HG03064 (cell line): ENCODE measurements around the gene CERK.

Source experiments
- ATAC-seq: cut with Tn5 transposase; IDR thresholded peaks from one replicate; pipeline ENCODE4 v1.9.1; 2021; ENCODE audit warnings: low read depth; ENCODE audit not compliant: unreplicated experiment

Gene CERK

GRCh38 chr22:46766611-46767010, 28.6 kb upstream of the CERK start:
- no peak for ATAC-seq

- no peak for ATAC-seq
Observed at GRCh38 chr22:46764779-46765485, 26.9 kb upstream of the CERK start.

DNA sequence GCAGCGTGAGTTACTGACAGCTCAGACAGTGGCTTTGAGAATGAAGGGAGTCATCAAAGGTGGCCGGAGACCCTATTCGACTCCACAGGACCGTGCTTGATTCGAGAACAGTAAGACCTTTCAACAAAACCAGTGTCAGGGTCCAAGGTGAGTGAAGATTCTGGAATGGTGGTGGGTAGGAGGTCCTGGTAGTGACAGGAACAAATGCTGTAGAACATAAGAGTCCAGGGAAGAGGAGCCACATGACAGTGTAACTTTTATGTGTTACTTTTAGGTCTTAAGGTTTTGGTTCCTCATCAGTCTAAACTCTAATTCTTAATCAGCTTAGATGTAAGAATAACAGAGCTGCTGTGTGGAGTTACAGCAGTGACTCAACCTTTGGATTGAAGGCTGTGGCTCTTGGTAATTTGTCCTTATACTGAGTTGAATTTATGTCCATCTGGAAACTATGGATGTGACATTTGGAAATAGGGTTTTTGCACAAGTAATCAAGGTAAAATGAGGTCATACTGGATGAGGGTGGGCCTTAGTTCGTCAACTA, 26.2 kb upstream of the CERK start:
- ATAC-seq: no peak

DNA sequence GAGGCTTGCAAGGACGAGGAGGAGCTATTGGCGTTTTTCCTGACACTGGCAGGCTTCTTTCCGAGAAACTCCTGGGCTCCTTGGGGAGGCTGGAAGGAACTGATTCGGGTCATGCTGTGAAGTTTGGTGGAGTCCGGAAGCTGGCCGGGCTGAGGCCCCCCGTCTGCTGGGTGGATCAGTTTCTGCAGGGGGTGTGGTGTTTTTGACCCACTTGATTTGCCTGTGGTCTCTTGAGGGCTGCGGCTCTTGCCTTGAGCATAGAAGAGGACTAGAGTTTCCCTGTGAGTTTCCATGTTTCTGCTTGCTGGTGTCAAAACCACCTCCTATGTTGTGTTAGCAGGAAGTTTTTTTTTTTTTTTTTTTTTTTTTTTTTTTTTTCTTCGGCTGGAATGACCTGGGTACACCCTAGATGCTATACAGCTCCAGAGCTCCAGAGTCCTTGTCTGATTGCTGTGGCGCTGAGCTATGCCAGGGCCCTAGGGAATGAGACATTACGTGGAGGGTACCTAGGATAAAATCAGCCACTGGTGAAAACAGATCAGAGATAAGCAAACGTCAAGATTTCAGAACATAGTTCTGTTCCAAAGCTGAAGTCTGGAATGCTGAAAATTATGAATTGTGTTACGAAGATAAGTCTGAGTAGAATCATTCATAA, 25.1 kb upstream of the CERK start:
- ATAC-seq: no peak

GRCh38 chr22:46762238-46763050, 24.4 kb upstream of the CERK start, which contains the start of gene TBC1D22A:
TBC1D22A (plus strand) TSS chr22:46762650; CDS start chr22:46762787, 137 bp downstream.
- peak; percentile 66 for ATAC-seq

DNA sequence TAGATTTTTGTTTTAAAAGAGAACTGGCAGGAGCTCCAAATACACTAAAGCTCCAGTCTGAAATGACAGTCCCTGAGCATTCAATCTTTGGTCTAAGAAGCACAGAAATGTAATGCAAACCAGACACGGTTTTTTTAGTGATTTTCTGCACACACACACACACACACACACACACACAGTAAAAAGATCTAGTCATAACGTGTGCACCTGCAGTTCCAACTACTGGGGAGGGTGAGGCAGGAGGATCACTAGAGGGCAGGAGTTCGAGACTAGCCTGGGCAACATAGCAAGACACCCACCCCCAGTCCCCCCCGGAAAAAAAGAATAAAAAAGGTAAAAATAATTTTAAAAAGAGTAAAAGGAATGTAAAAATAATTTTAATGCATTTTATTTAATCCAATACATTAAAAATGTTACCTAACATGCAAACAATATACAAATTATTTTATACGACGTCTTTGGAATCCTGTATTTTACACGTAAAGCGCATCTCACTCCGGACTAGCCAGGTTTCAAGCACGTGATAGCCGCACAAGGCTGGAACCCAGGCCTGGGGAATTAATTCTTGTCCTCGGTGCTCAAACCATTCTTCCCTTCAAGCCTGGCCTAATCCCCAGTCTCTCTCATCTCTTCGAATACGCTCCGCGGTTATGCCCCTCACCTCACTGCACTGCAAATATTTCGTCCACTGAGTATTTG, 23.6 kb upstream of the CERK start:
- no peak for ATAC-seq

DNA sequence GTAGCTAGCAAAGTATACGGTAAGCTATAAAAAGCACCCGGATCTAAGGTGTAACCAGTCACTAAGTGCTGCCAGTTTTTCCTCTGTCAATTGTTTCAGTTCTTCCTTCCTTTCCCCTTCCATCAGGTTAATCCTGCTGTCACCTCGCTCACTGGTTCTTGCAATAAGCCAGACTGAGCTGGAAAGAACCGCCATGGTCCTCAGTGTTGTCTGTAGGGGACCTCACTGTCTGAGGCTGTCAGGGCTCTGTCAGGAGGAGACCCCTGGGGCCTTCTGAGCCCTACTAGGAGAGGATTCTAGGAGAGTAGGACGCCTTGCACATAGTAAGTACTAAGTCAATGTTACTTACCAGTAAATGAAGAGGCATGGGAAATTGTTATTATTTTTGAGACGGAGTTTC, 23.0 kb upstream of the CERK start:
- no peak for ATAC-seq

- ATAC-seq: no peak
Observed at GRCh38 chr22:46758867-46759290, 20.8 kb upstream of the CERK start.

DNA sequence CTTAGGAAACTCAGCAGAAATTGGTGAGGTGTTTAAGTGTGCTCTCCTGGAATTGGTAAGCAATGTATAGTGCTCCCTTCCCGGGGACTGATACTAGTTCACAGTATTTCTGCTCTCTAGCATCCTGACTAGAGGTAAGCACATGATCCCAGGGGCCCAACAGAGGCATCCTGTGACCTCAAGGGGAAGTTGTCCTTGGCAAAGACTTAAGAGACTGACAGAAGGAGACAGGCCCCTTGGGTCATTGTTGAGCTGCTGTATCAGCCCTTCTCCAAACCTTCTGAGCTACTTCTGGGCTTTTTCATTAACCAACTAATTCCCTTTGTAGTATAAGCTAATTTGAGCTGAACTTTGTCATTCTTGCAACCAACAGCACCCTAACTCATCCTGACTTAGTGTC, 20.1 kb upstream of the CERK start:
- ATAC-seq: no peak

DNA sequence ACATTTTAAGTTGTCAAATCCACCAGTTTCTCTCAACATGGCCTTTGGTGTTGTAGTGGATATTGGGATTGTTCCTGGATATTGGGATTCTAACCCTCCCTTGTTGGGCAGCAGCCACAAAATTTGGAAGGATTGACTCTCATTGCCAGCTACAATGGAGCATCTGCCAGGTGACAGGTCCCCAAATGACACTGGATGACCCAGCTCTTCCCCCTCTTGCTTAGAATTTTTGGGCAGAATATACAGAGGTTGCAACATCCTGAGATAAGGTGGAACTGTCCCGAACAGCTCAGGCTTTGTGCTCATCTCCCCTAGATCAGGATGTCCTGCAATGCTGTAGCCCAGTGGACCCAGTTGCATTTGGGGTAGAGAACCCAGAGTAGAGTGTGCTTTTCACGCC, 19.1 kb upstream of the CERK start:
- ATAC-seq: no peak

DNA sequence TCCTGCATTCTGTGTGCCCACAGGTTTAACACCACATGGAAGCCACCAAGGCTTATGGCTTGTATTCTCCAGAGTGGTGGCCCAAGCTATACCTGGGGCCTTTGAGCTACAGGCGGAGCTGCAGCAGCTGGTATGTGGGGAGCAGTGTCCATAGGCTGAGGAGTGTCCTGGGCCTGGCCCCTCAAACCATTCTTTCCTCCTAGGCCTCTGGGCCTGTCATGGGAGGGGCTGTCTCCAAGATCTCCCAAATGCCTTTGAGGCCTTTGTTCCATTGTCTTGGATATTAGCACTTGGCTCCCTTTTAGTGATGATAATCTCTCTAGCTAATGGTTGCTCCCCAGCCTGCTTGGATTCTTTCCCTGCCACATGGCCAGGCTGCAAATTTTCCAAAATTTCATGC, 18.0 kb upstream of the CERK start:
- no peak for ATAC-seq

- ATAC-seq: no peak
Observed at GRCh38 chr22:46755525-46755924, 17.5 kb upstream of the CERK start.

- ATAC-seq: no peak
Observed at GRCh38 chr22:46754826-46755225, 16.8 kb upstream of the CERK start.

GRCh38 chr22:46754110-46754799, 16.2 kb upstream of the CERK start:
- no peak for ATAC-seq

GRCh38 chr22:46753761-46754109, 15.7 kb upstream of the CERK start:
- ATAC-seq: no peak

DNA sequence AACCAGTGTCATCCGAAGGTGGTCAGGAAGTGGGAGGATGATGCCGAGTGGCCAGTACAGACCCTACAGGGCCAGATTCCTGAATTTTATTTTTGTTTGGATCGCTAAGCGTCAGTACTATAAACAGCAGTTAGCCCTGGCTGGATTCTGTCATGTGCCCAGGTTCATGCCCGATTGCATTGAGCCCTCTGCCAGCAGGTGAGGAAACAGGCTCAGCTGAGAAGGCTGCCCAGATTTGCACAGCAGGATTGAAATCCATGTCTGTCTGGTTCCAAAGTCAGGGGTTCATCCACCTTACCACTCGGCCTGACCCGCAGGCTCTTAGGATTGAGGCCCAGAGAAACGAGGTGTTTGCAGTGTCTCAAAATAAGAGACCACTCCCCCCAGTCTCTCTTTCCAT, 15.3 kb upstream of the CERK start:
- no peak for ATAC-seq

DNA sequence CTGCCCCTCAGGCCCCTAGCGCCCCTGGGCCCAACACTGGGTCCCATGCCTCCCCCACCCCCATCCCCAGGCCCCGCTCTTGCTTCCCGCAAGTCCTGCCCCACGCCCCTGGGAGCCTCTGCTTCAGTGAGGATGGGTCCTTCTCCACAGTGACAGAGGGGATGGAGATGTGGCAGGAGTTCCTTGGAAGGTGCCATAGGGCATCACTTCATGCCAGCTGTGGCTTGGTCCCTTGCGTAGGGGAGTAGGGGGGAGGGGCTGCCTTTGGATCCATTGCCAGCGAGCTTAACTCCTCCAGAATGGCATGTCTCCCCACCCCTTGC, 14.9 kb upstream of the CERK start:
- ATAC-seq: no peak

DNA sequence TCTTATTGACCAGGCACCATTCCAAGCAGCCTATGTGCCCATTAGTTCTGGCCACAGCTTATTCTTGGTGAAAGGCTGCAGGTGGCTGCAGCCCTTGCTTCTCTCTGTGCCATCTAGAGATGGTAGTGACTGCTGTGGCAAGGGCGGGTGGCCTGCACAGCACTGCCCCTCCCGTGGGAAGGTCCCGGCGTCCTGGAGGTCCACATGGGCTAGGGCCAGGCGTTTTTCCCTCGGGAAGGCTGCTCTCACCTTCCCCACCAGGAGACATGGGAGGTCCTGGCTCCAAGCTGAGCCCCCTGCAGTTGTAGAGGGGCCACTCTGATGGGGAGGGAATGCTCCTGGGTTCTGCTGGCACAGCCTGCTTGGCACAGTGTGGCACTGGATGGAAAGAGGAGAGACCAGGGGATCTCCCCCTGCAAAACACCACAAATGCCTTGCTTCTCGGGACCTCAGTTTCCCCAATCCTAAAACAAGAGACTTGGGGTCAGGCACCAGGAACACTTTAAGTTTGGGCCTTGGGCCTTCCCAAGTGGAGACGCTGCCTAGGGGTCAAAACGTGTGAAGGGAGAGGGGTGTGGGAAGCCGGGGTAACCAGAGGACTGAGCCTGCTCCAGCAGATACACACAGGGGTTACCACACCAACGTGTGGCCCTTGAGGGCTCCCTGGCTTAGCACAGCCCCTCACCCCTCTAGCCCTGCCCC, 14.4 kb upstream of the CERK start:
- ATAC-seq: no peak

GRCh38 chr22:46750863-46751443, 12.9 kb upstream of the CERK start:
- no peak for ATAC-seq

DNA sequence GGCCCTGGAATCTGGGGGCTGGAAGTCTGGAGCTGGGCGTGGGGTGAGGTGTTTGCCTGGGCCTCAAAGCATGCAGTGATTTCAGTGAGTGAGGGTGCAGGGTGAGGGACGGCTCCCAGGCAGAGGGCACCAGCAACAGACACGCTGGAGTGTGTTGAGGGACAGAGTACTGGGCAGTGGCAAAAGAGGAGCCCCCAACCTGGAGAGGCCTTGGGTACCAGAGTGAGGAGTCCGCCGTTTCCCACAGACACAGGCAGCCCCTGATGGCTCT, 12.4 kb upstream of the CERK start:
- ATAC-seq: no peak
